Peyer's patch (tissue), 4 donors: ENCODE data around the gene CNTN2.

Source experiments
- CTCF ChIP-seq, 6 experiments: fragments of 450-650 bp in 4 of 6; fragments of 200-600 bp in 2 of 6; sonication (generic) in 1 of 6; IDR thresholded peaks; one replicate each; pipeline ENCODE4 v1.5.1; 2017 to 2019; ENCODE audit warnings: antibody characterized with exemption in 6 of 6, mild to moderate bottlenecking in 3 of 6, moderate library complexity in 1 of 6
- POLR2A ChIP-seq, 2 donors: fragments of 450-650 bp; IDR thresholded peaks; one replicate each; pipeline ENCODE4 v1.5.1; 2017; ENCODE audit warnings: antibody characterized with exemption in 2 of 2, mild to moderate bottlenecking in 2 of 2, moderate library complexity in 2 of 2

DNA sequence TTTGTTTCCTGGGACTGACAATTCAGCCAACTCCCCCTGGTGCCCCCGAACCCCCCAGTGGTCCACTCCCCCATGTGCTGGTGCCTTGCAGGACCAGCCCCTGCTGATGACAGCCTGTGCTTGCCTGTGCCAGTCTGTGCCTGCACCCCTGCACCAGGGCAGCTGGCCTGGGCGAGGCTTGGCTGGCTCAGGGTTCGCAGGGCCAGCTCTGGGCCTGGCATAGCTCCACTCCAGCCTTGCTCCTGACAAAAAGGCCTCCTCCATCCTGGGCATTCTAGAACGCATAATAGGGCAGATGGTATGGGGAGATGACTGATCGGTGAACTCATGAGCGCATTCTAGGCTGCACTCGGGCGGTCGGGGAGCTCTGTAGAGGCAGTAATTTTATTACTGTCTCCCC is 5.4 kb downstream of the CNTN2 start:
- TF ChIP-seq CTCF (IDR thresholded peaks at IDR 0.05) = no peak
- no peak for TF ChIP-seq POLR2A (IDR thresholded peaks at IDR 0.05)
